HG03571 (cell line): Measurements from ENCODE around the gene SND1.

ENCODE experiments used
- ATAC-seq: cut with Tn5 transposase; IDR thresholded peaks from one replicate; pipeline ENCODE4 v1.9.1; 2021; ENCODE audit not compliant: unreplicated experiment

The SND1 gene

DNA sequence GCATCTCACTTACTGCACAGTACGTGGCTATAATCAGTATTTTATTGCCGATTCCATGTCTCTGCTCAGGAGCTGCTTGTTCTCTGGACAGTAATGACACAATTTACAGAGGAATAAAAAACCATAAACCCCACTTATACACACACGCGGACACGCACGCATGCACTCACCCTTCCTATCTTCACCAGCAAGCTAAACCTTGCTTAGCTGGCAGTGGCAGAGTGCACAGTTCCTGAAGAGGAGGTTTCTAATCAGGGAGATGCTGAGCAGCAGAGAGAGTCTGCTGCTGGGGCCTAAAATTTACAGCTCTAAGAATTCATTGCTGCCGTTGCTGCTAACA is 66.3 kb downstream of the SND1 start:
- ATAC-seq = no peak

DNA sequence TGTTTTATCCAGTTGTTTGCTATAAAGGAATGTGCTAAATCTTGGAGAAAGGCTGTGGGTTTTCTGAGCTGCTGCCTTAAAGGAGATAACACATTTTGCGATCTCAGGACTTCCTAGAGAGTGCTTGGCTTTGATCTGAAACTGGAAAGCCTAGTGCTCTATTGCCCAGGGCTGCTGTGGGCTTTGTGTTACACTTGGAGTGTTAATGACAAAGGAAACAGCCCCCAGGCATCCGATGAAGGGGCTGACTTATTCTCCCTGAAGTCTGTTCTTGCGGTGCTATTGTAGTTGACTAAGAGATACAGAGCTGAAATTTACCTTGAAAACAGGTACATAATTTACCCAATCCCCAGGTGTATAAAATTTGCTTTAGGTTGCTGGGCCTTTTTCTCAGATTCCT is 74.5 kb downstream of the SND1 start:
- no peak for ATAC-seq

DNA sequence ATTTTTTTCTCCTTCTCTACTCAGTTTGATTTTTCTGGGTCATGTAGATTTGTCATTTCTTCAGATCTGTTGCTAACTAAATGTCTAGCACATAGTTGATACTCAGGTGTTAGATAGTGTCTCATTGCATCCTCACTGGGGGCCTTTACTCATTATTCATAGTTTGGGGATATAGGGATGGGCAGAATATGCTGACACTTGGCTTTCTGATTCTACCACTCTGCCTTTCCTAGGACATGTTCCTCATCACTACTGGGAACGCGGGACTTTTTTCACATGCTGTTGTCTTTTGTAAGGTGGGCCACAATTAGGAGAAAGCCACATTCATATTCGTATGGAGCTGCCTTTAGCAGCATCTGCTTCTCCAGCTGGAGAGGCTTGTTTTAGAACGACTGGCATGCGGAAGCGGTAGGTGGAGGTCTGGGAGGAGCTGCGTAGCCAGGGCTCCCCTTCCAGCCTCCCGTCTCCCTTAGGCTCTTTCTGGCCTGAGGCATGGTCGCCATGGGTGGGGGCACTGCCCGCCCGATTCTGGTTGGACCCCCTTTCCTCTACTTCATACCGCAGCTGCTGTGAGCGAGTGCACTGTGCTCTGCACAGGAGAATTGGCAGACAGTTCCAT is 78.8 kb downstream of the SND1 start:
- no peak for ATAC-seq

DNA sequence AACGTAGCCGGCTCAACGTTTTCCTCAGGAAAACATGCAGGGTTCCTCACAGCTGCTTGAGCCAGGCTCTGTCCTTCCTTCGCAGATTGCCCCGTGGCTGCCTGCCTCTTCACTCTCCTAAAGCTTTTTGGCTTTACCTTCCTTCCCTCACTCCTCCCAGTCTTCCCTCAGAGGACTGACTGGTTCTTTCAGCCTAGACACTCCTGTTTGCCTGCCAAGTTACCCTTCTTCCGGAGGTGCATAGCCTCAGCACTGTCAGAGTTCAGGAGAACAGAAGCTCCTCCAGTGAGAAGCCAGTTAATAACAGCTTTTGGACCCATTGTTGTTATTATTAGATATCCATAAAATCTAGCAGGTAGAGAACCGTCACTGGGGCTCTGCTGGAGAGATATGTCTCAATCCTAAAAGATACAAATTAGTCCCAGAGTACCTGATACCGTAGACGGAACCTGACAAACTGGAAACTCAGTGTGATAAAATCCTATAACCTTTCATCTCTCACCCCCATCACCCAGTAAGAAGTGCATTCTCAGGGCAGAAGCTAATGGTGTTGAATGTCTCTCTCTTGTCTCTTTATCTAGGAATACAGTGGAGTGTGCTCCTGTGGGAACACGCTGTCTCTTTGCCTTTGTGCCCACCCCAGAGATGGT is 79.6 kb downstream of the SND1 start:
- ATAC-seq = no peak

DNA sequence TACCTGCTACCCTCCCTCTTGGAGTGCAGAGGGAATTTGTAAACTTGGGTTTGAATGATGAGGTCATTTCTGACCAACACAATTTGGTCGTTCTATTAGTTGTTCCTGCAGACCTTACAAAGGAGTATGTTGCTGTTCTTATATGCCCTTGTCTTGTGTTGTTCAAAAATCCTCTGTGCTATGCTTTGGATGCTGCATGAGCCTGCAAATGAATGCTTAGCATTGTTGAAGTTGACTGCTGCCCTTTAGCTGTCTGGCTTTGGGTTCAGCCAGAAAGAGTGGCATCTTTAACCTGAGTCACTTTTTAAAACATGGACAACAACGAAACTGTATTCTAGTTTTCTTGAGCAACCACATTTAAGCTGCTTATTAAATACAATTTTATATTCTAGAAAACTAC is 80.3 kb downstream of the SND1 start:
- ATAC-seq = no peak

DNA sequence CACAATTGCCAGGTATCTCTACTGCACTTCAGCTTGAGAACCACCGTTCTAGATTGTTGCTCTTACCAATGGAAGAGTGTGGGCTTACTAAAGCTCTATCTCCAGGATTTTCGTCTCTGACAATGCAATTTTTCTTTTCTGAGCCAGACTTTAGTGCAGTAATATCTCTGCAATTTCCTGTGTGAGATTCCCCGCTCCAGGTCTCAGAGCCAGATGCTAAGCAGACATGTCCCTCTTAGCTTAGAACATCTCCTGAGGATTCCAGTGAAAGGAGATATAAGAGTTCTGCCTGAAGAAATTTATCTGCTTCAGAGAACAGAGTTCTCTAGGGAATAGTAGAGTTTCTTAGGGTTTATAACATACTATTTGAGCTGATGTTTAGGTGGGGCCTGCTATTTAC is 82.0 kb downstream of the SND1 start:
- ATAC-seq = no peak

DNA sequence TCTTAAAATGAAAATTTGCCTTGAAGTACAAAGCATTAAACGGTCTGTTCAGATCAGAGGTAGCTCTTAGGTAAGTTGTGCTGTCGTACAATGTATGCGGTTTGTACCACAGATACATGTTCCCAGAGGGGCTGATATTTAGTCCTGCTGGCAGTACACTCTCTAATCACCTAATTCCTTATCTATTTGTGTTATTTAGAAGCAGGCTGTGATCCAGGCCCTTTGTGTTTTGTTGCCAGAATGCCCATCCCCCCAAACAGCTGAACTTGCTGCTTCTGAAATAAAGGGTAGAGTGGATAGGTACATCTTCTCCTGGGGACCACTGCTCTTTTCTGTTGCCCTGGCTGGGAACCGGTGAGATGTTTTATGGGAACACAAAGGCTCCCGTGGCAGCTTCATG is 84.5 kb downstream of the SND1 start:
- no peak for ATAC-seq

DNA sequence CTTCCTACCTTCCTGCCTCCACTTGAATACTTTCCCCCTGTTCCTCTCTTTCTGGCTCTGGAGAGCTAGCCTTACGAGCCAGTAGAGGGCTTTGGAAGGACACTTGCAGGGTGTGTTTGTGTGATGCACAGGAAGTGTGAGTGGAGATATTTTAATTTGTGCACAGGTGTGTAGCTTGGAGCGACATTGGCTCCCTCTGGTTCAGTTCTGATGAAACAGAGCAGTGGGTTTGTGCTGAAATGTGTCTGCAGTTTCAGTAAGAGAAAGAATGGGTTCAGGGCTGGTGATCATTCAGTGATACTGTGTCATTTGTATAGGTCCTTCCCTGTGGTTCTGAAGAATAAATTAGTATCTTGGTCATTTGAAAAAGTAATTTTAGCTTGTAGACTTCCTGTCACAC is 86.9 kb downstream of the SND1 start:
- ATAC-seq = no peak

DNA sequence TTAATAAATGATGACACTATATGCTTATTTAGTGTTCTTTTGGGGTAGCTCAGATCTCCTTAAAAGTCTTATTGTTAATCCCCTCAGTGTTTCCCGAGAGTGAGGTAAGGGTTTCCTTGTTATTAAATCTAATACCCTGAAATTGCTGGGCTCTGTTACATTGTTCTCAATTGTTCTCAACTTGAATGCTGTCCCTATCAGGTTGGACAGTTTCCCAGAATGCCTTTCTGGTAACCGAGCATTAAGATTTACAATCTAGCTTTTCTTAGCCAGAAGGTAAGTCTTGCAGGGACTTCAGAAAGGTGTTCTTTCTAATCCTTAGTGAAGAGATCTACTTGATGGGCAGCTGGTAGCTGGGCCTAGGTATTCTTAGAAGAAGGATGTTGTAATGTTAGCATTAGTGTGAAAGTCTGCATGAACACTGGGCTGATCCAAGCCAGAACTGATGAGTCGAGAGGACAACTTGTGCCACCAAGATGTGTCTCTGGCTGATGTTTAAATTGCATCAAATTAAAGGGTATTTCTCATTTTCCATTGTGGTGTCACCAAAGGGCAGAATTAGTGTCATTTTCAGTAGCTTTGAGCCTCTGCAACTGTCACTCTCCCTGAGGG is 89.9 kb downstream of the SND1 start:
- no peak for ATAC-seq

DNA sequence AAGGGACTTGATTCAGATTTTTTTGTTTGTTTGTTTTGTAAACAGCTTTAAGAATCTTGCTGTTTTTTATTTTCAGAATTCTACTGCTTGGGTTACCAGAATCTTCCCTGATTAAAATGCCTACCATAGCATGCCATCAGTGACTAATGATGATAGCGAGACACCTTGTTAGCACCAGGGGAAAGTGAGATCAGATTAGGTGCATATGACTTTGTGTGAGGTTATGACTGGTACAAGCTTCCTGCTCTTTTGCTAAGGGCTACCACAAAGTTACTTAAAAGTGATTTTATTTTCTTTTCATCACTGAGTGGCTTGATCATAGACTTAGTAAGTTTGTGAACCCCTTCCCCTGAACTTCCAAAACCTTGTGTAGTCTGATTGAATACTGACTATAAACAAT is 93.5 kb downstream of the SND1 start:
- ATAC-seq = no peak

DNA sequence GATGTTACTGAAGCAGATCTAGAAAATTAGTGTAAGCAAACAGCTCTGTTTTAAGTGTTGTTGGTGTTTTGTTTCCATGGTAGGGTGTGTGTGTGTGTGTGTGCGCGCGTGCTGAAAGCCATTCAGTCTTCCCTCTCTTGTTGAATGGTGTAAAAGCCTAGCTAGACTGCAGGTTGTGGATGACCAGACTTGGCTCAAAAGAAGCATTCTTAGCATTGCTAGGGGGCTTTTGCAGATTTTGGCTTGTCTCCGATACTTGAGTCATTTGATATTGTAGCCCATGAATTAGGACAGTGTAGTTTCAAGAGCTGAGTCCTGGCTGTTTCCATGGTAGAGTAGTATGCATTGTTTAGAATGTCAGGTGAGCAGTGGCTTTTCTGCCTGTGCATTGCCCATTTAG is 99.1 kb downstream of the SND1 start:
- no peak for ATAC-seq

DNA sequence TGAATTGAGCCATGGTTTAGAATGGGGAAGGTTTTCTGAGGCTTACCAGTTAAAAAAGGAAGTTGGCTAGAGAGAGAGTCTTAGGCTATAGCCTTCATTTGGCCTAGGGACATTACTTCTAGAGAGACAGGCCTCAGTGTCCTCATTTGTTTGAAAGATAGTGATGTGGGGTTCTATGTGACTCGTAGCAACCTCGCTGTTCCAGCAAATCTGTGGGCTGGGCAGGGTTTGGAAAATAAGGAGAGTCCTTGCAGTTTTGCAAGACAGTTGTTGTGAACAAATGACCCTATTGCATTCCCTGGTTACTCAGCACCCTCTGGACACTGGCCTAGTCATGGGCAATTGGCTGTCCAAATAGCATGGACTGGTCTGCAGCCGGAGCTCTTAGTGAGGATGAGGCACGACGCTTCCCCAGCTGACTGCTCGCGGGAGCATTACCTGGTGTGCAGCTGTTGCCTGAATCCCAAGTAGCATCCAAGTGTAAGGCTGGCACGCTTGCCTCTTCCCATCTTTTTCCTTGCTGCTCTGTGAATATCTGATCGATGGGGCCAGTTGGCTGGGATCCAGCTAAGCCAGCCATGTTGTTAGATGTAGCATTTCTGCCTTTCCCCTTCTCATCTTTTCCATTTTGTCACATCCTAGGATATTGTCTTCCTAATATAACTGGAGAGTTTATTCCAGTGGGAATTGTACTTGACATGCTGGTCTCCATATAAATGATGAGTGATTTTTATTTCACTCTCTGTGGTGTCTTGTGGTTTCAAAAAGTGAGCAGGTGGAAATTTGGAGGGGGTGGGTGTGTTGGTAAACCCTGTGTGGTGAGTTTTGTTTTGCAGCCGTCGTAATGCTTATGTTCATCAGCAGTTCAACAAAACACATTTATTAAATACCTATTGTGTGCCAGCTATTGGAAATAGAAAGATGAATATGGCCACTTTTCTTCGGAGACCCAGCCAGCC is 99.8 kb downstream of the SND1 start:
- ATAC-seq = no peak

DNA sequence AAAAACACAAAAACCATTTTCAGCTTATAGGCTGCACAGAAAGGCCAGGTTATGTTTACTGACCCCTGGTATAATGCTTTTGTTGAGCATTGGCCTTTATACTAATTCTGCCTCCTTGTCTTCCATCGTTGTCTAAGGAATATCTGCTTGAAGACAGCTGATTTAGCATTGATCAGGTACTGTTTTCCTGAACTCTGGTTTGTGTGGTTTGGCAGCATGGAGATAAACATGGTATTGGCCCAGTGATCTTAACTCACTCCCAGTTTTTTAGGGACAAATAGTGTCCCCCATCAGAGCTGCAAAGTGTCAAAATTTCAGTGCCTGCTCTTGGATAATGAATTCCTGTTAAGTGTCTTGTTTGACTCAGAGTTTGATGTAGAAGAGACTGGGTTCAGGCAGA is 100.8 kb downstream of the SND1 start:
- ATAC-seq = no peak

DNA sequence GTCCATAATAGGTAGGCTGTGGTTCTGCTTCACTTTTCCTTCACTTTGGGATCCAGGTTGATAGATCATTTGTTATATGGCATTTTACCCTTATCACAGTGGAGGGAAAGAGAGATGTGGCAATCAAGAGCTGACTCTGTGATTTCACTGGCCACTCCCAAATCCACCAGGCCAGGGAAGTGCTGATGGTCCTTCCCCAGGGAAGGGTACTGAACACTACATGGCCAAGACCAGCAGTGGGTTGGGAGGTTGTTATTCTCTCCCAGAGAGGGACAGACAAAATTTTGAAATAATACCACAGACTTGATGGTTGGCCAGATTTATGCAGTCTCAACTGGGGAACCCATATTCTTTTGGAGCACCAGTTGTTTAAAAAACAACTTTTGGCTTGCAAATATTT is 102.5 kb downstream of the SND1 start:
- ATAC-seq = no peak

DNA sequence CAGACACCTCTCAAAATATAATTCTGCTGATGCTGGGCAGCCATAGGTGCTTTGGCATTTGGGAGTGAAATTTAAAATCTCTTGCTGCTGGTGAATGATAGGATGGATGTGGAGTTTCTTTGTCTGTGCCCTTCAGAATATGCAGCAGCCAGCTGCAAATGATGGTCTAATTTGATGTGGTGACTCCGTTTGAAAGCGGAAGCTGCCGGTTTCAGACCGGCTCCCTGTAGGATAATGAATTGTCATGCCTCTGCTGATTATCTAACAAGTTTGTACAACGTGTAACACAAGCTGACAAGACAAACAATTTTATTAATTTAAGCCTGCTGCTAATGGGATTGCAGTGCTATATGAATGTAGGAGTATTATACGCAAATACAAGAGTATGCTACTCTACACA is 103.5 kb downstream of the SND1 start:
- ATAC-seq = no peak

DNA sequence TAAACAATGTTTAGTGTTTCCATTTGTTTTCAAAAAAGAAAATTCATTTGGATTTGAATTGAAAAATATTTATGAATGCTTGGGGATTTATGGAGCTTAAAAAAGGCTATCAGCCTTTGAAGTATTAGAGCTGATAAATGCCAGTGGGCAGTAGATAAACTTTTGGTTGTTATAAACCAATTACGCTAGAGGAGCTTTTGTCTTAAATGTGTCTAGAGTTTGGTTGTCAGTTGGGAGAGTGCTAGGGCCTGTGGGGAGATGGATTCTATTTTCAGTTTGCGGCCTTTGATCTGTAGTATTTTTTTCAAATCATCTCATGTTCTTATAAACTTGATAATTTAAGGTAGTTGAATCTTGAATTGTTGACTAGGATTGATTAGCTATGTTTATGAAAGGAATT is 104.0 kb downstream of the SND1 start:
- no peak for ATAC-seq

DNA sequence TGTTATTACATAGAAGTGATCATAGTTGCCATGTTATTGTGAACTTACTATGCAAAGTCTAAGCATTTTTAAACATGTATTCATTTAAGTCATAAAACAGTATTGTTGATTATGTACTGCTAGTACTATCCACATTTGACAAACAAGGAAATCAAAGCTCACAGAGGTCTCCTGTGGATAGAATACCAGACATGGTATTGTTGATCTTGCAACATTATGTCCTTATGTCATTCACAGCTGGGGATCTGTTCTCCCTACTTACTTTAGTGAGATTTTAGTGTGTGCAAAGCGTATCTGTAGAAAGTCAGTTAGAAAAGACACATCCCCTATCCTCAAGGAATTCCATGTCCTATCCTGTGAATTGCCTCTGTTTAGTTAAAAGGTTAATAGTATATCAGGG is 106.1 kb downstream of the SND1 start:
- no peak for ATAC-seq

DNA sequence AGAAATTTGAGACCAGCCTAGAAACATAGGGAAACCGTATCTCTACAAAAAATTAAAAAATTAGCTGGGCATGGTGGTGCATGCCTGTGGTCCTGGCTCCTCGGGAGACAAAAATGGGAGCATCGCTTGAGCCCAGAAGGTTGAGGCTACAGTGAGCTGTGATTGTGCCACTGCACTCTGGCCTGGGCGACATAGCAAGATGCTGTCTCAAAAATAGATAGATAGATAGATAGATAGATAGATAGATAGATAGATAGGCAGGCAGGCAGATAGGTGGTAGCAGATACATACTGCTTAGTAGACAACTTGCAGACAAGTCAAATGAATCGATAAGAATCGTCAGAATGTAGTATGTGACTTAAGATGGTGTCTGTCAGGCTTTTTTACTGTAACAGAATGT is 106.9 kb downstream of the SND1 start:
- no peak for ATAC-seq

DNA sequence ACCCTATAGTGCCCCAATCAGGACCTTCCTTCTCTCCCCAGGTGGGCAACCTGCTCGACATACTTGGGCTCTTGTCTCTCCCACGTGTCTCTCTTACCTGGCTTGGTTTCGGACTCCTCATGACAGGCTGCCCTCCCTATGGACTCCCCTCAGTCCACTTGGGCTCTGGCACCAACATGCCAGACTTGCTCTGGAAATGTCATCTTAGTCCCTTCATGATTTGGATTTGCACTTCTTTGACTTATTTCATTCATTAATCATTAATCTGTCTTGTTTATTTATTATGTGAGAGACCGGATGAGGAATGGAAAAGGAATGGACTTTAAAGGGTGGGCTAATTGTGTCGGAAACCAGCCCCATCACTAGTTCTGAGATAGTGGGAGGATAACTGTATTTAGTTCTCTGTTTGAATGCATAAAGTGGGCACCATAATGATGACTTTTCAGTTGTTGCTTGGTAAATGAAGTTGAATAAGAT is 108.0 kb downstream of the SND1 start:
- no peak for ATAC-seq

DNA sequence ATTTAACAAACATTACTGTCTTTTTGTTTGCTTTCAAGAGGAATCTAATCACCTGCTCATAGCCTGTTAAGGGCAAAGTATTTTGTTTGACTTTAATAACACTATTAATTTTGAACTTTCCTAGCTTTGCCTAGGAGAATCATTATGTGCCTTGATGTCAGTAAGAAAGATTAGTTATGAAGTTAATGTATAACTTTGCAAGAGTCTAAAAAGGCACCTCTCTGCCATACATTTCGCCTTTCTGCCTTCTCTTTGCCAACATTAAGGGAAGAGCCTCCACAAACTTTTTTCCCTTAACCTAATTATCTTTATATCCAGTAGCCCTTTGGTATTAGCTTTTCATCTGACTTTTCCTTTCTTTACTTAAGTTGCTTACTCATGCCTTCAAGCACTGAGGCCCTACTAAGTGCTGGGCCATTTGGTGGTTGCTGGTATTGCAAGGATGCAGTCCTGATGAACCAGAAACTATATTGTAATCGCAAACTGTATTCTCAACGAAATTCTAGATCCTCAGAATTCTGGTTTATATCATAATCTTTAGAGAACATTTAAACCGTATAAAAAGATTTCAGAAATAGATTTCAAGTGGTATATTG is 108.5 kb downstream of the SND1 start:
- no peak for ATAC-seq

DNA sequence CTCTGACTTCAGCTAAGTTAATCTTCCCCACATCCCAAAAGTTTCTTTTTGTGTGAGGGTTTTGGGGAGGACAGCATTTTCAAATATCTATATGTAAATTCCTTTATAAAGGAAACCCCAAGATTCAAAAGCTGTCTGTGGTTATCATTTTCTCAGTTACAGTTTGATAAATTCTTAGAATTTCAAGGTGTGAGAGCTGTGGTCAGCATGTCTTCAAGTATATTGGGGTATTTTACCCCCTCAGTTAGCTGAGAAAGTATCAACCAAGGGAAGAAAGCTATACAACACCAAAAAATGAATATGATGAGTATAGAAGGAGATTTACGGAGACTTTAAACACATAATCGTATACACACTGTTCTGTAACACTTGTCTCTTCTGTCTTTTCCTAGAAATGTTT is 109.2 kb downstream of the SND1 start:
- ATAC-seq = no peak
